ENCODE results near the gene SLIT3. TPM values are rescaled to one million over a fixed set of nuclear protein-coding genes. Genes with fewer than 3 reads are reported as not detected.

Gene SLIT3
- total RNA-seq, 1 donor from 2014 or later: 70.0 TPM

GRCh38 chr5:168777651-168778050 is 523.3 kb downstream of the SLIT3 start:
- intact Hi-C loops (cut with DNase I): no loop called here
- ATAC-seq (no peak), DNase-seq (no peak)
- no peaks in the 10 kb centered on the region for H3K27me3 ChIP-seq
- H3K4me3 ChIP-seq: no peak overlapping the region
- H3K9me3 ChIP-seq: no peaks in the 10 kb centered on the region
- no peak for TF ChIP-seq CTCF (IDR thresholded peaks at IDR 0.05)
- no peak overlapping the region for H3K27ac ChIP-seq
- H3K36me3 ChIP-seq: no peaks in the 10 kb centered on the region
- no peaks in the 10 kb centered on the region for H3K4me1 ChIP-seq

GRCh38 chr5:168776070-168776469 is 524.9 kb downstream of the SLIT3 start:
- Histone ChIP-seq H3K9me3 (no peaks in the 10 kb centered on the region), H3K4me3 (no peak overlapping the region), H3K27ac (no peak overlapping the region), H3K36me3 (peaks cover 4% of the 10 kb centered on the region), H3K27me3 (peaks cover 5% of the 10 kb centered on the region), H3K4me1 (no peaks in the 10 kb centered on the region)
- DNase-seq (no peak), ATAC-seq (no peak)
- intact Hi-C loops (cut with DNase I): no loop called here
- no peak for TF ChIP-seq CTCF (IDR thresholded peaks at IDR 0.05)

- Histone ChIP-seq H3K4me3 (no peak overlapping the region), H3K27ac (no peak overlapping the region), H3K36me3 (peaks cover 4% of the 10 kb centered on the region), H3K4me1 (no peaks in the 10 kb centered on the region), H3K9me3 (no peaks in the 10 kb centered on the region), H3K27me3 (peaks cover 5% of the 10 kb centered on the region)
- no peak for ATAC-seq
- intact Hi-C loops (cut with DNase I): no loop called here
- no peak for DNase-seq
- TF ChIP-seq CTCF (IDR thresholded peaks at IDR 0.05): no peak
Observed at GRCh38 chr5:168773226-168773625, 527.7 kb downstream of the SLIT3 start.

GRCh38 chr5:168772316-168772961 is 528.5 kb downstream of the SLIT3 start:
- intact Hi-C loops (cut with DNase I): no loop called here
- ATAC-seq: no peak

GRCh38 chr5:168771678-168772077 is 529.3 kb downstream of the SLIT3 start:
- no peak for DNase-seq
- no peak for TF ChIP-seq CTCF (IDR thresholded peaks at IDR 0.05)
- no peaks in the 10 kb centered on the region for H3K9me3 ChIP-seq
- peaks cover 5% of the 10 kb centered on the region for H3K27me3 ChIP-seq
- H3K36me3 ChIP-seq: peaks cover 4% of the 10 kb centered on the region
- H3K4me1 ChIP-seq: no peaks in the 10 kb centered on the region
- H3K27ac ChIP-seq: no peak overlapping the region
- intact Hi-C loops (cut with DNase I): no loop called here
- ATAC-seq: no peak
- no peak overlapping the region for H3K4me3 ChIP-seq

More at GRCh38 chr5:168772316-168772961, 528.5 kb downstream of the SLIT3 start:
- H3K4me3 ChIP-seq: no peak overlapping the region
- DNase-seq: no peak
- no peak overlapping the region for H3K27ac ChIP-seq
- H3K9me3 ChIP-seq: no peaks in the 10 kb centered on the region
- TF ChIP-seq CTCF (IDR thresholded peaks at IDR 0.05): no peak
- no peaks in the 10 kb centered on the region for H3K4me1 ChIP-seq
- H3K36me3 ChIP-seq: peaks cover 4% of the 10 kb centered on the region
- H3K27me3 ChIP-seq: peaks cover 5% of the 10 kb centered on the region

GRCh38 chr5:168770996-168771395 is 529.9 kb downstream of the SLIT3 start:
- peaks cover 4% of the 10 kb centered on the region for H3K36me3 ChIP-seq
- no peak for ATAC-seq
- H3K4me3 ChIP-seq: no peak overlapping the region
- H3K4me1 ChIP-seq: no peaks in the 10 kb centered on the region
- H3K9me3 ChIP-seq: no peaks in the 10 kb centered on the region
- H3K27me3 ChIP-seq: peaks cover 5% of the 10 kb centered on the region
- intact Hi-C loops (cut with DNase I): no loop called here
- DNase-seq: no peak
- H3K27ac ChIP-seq: no peak overlapping the region
- TF ChIP-seq CTCF (IDR thresholded peaks at IDR 0.05): no peak

All from upper lobe of right lung (tissue), 1 donor.